PC-9 (cell line): ENCODE data around the gene BMERB1. TPM values are rescaled to one million over a fixed set of nuclear protein-coding genes. Genes with fewer than 3 reads are reported as not detected.

Experiments used
- BruUV-seq: library from RNA; stranded (reverse); fragments of 400-500 nt; replicated peaks from 2 replicates; lab custom pipeline; 2021; lab: Mats Ljungman, UMichigan
- CTCF ChIA-PET: fragments of 300-600 bp; sonication (Branson Sonifier 250); formaldehyde crosslinking; loops from one replicate; lab custom pipeline; 2022; ENCODE audit warnings: antibody characterized with exemption; lab: Charles Lee
- POLR2A ChIA-PET: fragments of 300-600 bp; sonication (Branson Sonifier 250); formaldehyde crosslinking; loops from one replicate; lab custom pipeline; 2022; ENCODE audit warnings: antibody characterized with exemption; ENCODE audit not compliant: unreplicated experiment; lab: Charles Lee
- DNase-seq, 2 experiments: peaks; one replicate each; pipeline versions ENCODE4 v3.0.0 to v3.0.0-alpha.2; 2015 to 2022; ENCODE audit warnings: mixed read lengths in 1 of 2
- H2AFZ ChIP-seq: fragments of 200-600 bp; sonication (generic); 2 replicates; pipeline ENCODE4 v1.8.1; 2017; ENCODE audit warnings: antibody characterized with exemption
- H3F3A ChIP-seq: fragments of 200-600 bp; sonication (generic); 2 replicates; pipeline ENCODE4 v1.8.1; 2017; ENCODE audit warnings: antibody characterized with exemption, mild to moderate bottlenecking, low read depth; ENCODE audit not compliant: insufficient read depth
- H3K27ac ChIP-seq: fragments of 200-600 bp; sonication (generic); 2 replicates; pipeline ENCODE4 v1.6.1; 2016; ENCODE audit warnings: mixed run types
- H3K27me3 ChIP-seq: fragments of 200-600 bp; sonication (generic); 2 replicates; pipeline ENCODE4 v1.6.1; 2016; ENCODE audit warnings: low read depth, mixed run types; ENCODE audit not compliant: insufficient read depth
- H3K36me3 ChIP-seq: fragments of 200-600 bp; sonication (generic); 2 replicates; pipeline ENCODE4 v1.6.1; 2016; ENCODE audit warnings: low read depth, mixed run types
- H3K4me1 ChIP-seq: fragments of 200-600 bp; sonication (generic); replicated peaks from 2 replicates; pipeline ENCODE4 v1.6.1; 2016; ENCODE audit warnings: mixed run types; ENCODE audit not compliant: insufficient read depth
- H3K4me2 ChIP-seq: fragments of 200-600 bp; sonication (generic); 2 replicates; pipeline ENCODE4 v1.6.1; 2017; ENCODE audit warnings: mixed run types
- H3K4me3 ChIP-seq: fragments of 200-600 bp; sonication (generic); 2 replicates; pipeline ENCODE4 v1.6.1; 2016; ENCODE audit warnings: mixed run types
- H3K79me2 ChIP-seq: fragments of 200-600 bp; sonication (generic); 2 replicates; pipeline ENCODE4 v1.6.1; 2017; ENCODE audit warnings: low read depth, mixed run types
- H3K9me2 ChIP-seq: fragments of 200-600 bp; sonication (generic); 2 replicates; pipeline ENCODE4 v1.8.1; 2017; ENCODE audit warnings: mild to moderate bottlenecking; ENCODE audit not compliant: insufficient read depth
- H3K9me3 ChIP-seq: fragments of 200-600 bp; sonication (generic); 2 replicates; pipeline ENCODE4 v1.8.1; 2016; ENCODE audit warnings: low read depth; ENCODE audit not compliant: insufficient read depth
- H4K20me1 ChIP-seq: fragments of 200-600 bp; sonication (generic); 2 replicates; pipeline ENCODE4 v1.8.1; 2017; ENCODE audit not compliant: insufficient read depth
- CTCF ChIP-seq: fragments of 200-600 bp; sonication (generic); conservative IDR thresholded peaks from 2 replicates; pipeline ENCODE4 v1.6.1; 2017; ENCODE audit warnings: mixed run types, antibody characterized with exemption, mild to moderate bottlenecking, moderate library complexity
- EZH2 ChIP-seq: fragments of 200-600 bp; sonication (generic); IDR thresholded peaks from 2 replicates; pipeline ENCODE4 v1.8.0; 2017; ENCODE audit warnings: antibody characterized with exemption, low read depth
- intact Hi-C: fragments of 100-400 bp; cut with micrococcal nuclease; formaldehyde crosslinking; loops from one replicate; pipeline ENCODE4 v1.10.0; 2022; ENCODE audit not compliant: unreplicated experiment
- total RNA-seq: library from RNA; stranded (reverse); gene quantifications from 2 replicates; pipeline ENCODE4 v1.2.3, GENCODE V29; 2021

BMERB1 gene
- total RNA-seq, 1 experiment from 2014 or later = 4.3 TPM

GRCh38 chr16:15616012-15616411 is 181.6 kb downstream of the BMERB1 start:
- peaks cover 57% of the 10 kb centered on the region for H3K36me3 ChIP-seq
- H3K4me1 ChIP-seq = peaks cover 15% of the 10 kb centered on the region
- no peaks in the 10 kb centered on the region for H4K20me1 ChIP-seq
- H3K4me3 ChIP-seq = no peak overlapping the region
- no peaks in the 10 kb centered on the region for H3K9me2 ChIP-seq
- no TSS peak for BruUV-seq
- no peak overlapping the region for H3K27ac ChIP-seq
- no peaks in the 10 kb centered on the region; the same call in 1 of the 2 replicates for H3K9me3 ChIP-seq
- POLR2A ChIA-PET = no interaction called here
- peaks cover 37% of the 10 kb centered on the region for H3F3A ChIP-seq
- CTCF ChIA-PET = no interaction called here
- DNase-seq = no peak
- no peak for TF ChIP-seq CTCF
- TF ChIP-seq EZH2 = no peak
- H3K79me2 ChIP-seq = no peaks in the 10 kb centered on the region
- H3K27me3 ChIP-seq = no peaks in the 10 kb centered on the region
- H3K4me2 ChIP-seq = no peak overlapping the region
- no peak overlapping the region for H2AFZ ChIP-seq
- intact Hi-C loops = no loop called here

- Histone ChIP-seq H3K27me3 (no peaks in the 10 kb centered on the region), H3K79me2 (no peaks in the 10 kb centered on the region), H3K4me1 (peaks cover 15% of the 10 kb centered on the region), H3K36me3 (peaks cover 59% of the 10 kb centered on the region), H3K9me2 (no peaks in the 10 kb centered on the region), H3K9me3 (no peaks in the 10 kb centered on the region; the same call in 1 of the 2 replicates), H3F3A (peaks cover 37% of the 10 kb centered on the region), H4K20me1 (no peaks in the 10 kb centered on the region), H3K27ac (no peak overlapping the region), H2AFZ (no peak overlapping the region), H3K4me3 (no peak overlapping the region), H3K4me2 (no peak overlapping the region)
- TF ChIP-seq EZH2 (no peak), CTCF (no peak)
- CTCF ChIA-PET = no interaction called here
- BruUV-seq = no TSS peak
- POLR2A ChIA-PET = no interaction called here
- intact Hi-C loops = no loop called here
- DNase-seq = no peak
Measured at GRCh38 chr16:15616475-15617165, 182.2 kb downstream of the BMERB1 start.

- BruUV-seq = no TSS peak
- no peak overlapping the region for H3K27ac ChIP-seq
- TF ChIP-seq EZH2 = no peak
- no peak for TF ChIP-seq CTCF
- no peaks in the 10 kb centered on the region for H3K9me2 ChIP-seq
- no peaks in the 10 kb centered on the region for H3K79me2 ChIP-seq
- peaks cover 49% of the 10 kb centered on the region for H3K36me3 ChIP-seq
- H3K4me2 ChIP-seq = no peak overlapping the region
- no peak overlapping the region for H2AFZ ChIP-seq
- POLR2A ChIA-PET = no interaction called here
- DNase-seq = no peak
- H3F3A ChIP-seq = peaks cover 35% of the 10 kb centered on the region
- CTCF ChIA-PET = no interaction called here
- no peaks in the 10 kb centered on the region; the same call in 1 of the 2 replicates for H3K9me3 ChIP-seq
- H3K27me3 ChIP-seq = no peaks in the 10 kb centered on the region
- intact Hi-C loops = no loop called here
- H3K4me3 ChIP-seq = no peak overlapping the region
- peaks cover 11% of the 10 kb centered on the region for H3K4me1 ChIP-seq
- H4K20me1 ChIP-seq = no peaks in the 10 kb centered on the region
Measured at GRCh38 chr16:15617901-15618300, 183.5 kb downstream of the BMERB1 start.
